AG08396 (cell line): ENCODE measurements around the gene PADI3.

Experiments used
- DNase-seq: peaks from one replicate; pipeline ENCODE4 v3.0.0; 2012; ENCODE audit warnings: low spot score, mixed read lengths

Gene PADI3

GRCh38 chr1:17214876-17215544 is 33.9 kb upstream of the PADI3 start:
- DNase-seq: no peak

- peak; percentile 35 for DNase-seq
Observed at GRCh38 chr1:17215545-17215890, 33.4 kb upstream of the PADI3 start.

GRCh38 chr1:17216078-17216477 is 32.8 kb upstream of the PADI3 start:
- no peak for DNase-seq

GRCh38 chr1:17217607-17218006 is 31.3 kb upstream of the PADI3 start:
- no peak for DNase-seq

- no peak for DNase-seq
Observed at GRCh38 chr1:17218939-17219338, 30.0 kb upstream of the PADI3 start.

- DNase-seq: no peak
Observed at GRCh38 chr1:17220287-17220686, 28.6 kb upstream of the PADI3 start.

- no peak for DNase-seq
Observed at GRCh38 chr1:17222557-17222956, 26.3 kb upstream of the PADI3 start.

GRCh38 chr1:17224434-17224833 is 24.5 kb upstream of the PADI3 start:
- no peak for DNase-seq

- no peak for DNase-seq
Observed at GRCh38 chr1:17225140-17225539, 23.8 kb upstream of the PADI3 start.

- DNase-seq: no peak
Observed at GRCh38 chr1:17227358-17227915, 21.5 kb upstream of the PADI3 start.

- no peak for DNase-seq
Observed at GRCh38 chr1:17228619-17229018, 20.3 kb upstream of the PADI3 start.

- DNase-seq: no peak
Observed at GRCh38 chr1:17229379-17229778, 19.5 kb upstream of the PADI3 start.

GRCh38 chr1:17230106-17230505 is 18.8 kb upstream of the PADI3 start:
- DNase-seq: no peak

GRCh38 chr1:17230671-17231310 is 18.1 kb upstream of the PADI3 start:
- DNase-seq: no peak

GRCh38 chr1:17232759-17233661 is 15.9 kb upstream of the PADI3 start:
- DNase-seq: peak; percentile 63

- DNase-seq: peak; percentile 86
Observed at GRCh38 chr1:17233675-17234320, 15.1 kb upstream of the PADI3 start.

GRCh38 chr1:17234405-17234804 is 14.5 kb upstream of the PADI3 start:
- DNase-seq: no peak

- no peak for DNase-seq
Observed at GRCh38 chr1:17235135-17235885, 13.6 kb upstream of the PADI3 start.

- peak; percentile 83 for DNase-seq
Observed at GRCh38 chr1:17236779-17237560, 11.9 kb upstream of the PADI3 start.

- DNase-seq: no peak
Observed at GRCh38 chr1:17237561-17237903, 11.4 kb upstream of the PADI3 start.

GRCh38 chr1:17239420-17239819 is 9.5 kb upstream of the PADI3 start:
- peak; percentile 89 for DNase-seq
